Activated naive CD4-positive, alpha-beta T cell treated with anti-CD3 and anti-CD28 coated beads, Interleukin-2, amount 50 U/mL, for 72 hours (primary cell): ENCODE data around the gene IQGAP3. TPM values are rescaled to one million over a fixed set of nuclear protein-coding genes. Genes with fewer than 3 reads are reported as not detected.
"Not testable (repeated sequence)": the region's sequence is repeated elsewhere in the genome, so short reads cannot be mapped to it uniquely, and the experiment has no call there.

Experiments
- ATAC-seq, 2 donors: fragments of 150-1000 bp; cut with Tn5 transposase; 2 replicates each; pipeline ENCODE4 v1.10.0; 2021; ENCODE audit warnings: mild to moderate bottlenecking in 2 of 2, moderate library complexity in 2 of 2
- DNase-seq, 2 donors: peaks; one replicate each; pipeline ENCODE4 v3.0.0; 2021 to 2022; ENCODE audit warnings: low spot score in 2 of 2
- H3K27ac Mint-ChIP-seq, 2 donors: one replicate each; pipeline ENCODE4 v1.8.0; 2022; ENCODE audit warnings: mild to moderate bottlenecking in 2 of 2, mixed read lengths in 2 of 2
- H3K36me3 Mint-ChIP-seq, 2 donors: one replicate each; pipeline ENCODE4 v1.8.0; 2022; ENCODE audit warnings: mixed read lengths in 2 of 2
- H3K9me3 Mint-ChIP-seq, 2 donors: one replicate each; pipeline ENCODE4 v1.8.0; 2022; ENCODE audit warnings: mixed read lengths in 2 of 2
- total RNA-seq, 2 donors: library from RNA; stranded (reverse); gene quantifications; one replicate each; pipeline ENCODE4 v1.2.3, GENCODE V29; 2022

The IQGAP3 gene
- total RNA-seq, 2 donors from 2014 or later: 5.1 to 30.5 TPM

DNA sequence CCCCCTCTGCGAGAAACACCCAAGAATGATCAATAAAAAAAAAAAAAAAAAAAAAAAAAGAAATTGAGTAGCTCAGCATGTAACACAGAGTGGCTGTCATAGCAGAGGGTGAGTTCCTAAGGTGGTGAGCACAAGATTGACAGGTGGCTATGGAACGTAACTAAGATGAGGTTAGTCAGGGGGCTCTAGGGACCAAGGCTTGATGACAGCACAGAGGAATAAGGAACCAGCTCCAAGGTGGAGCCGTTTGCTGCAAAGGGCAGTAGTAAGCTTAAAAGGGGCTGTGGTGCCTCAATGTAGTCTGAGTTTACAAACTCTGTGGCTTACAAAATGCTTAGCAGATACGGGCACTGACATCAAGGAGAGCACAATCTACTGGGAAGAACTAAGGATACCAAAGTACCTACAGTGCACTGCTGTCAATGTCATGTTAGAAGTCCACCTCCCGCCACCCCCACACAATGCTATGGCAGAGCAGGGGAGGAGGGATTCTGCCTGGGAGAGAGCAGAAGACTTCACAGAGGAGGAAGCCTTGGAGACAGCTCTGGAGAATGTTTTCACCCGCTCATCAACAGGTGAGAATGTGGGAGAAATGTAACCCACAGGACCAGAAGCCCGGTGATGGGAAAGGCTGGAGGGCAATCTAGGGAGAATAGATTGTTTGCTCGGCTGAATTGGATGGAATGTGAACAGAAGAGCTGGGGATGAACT, 13.1 kb downstream of the IQGAP3 start:
- Mint-ChIP-seq H3K27ac (peak overlapping the region; percentile 10 to 13), H3K9me3 (no peaks in the 10 kb centered on the region)

DNA sequence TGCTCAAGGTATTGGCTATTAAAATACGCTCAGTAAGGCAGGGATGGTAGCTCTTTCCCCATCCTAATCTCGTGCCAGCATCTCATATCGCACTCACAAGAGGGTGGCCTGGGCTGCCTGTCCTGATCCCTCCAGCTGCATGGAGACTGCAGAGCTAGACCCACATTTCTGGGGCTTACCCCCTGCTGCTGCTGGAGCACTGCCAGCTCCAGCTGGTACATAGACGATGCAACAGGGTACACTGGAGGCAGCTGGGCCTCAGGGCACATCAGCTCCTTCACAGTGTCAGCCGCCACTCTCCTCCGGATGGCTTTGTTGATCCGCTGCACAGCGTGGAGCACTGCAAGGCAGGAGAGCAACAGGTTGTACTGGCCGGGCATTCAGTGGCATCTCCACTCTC, 16.0 kb downstream of the IQGAP3 start:
- no peak overlapping the region for H3K27ac Mint-ChIP-seq
- DNase-seq: no peak
- no peaks in the 10 kb centered on the region for H3K9me3 Mint-ChIP-seq
- peaks cover 0 to 10% of the 10 kb centered on the region in 2 donors for H3K36me3 Mint-ChIP-seq
- no peak for ATAC-seq

More for the DNA sequence above, 13.1 kb downstream of the IQGAP3 start:
- DNase-seq: no peak
- peaks cover 0 to 12% of the 10 kb centered on the region in 2 donors for H3K36me3 Mint-ChIP-seq
- no peak for ATAC-seq

DNA sequence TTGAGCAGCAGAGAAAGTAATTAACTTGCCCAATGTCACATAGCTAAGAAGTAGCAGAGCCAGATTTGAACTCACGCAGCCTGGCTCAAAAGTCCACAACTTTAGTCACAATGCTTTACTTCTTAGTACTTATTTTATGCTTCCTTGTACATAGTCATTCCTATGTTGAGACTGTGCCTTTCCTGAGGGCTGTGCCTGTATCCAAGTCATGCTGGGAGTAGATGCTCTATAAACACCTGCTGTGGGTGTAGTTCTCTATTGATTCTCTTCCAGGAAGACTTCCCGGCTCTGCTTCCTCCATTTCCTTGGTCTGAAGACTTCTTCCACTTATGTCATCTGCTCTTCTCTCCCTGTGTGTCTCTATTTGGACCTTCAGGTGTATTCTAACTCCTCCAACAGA, 16.6 kb downstream of the IQGAP3 start:
- Mint-ChIP-seq H3K36me3 (peaks cover 0 to 10% of the 10 kb centered on the region in 2 donors), H3K27ac (no peak overlapping the region), H3K9me3 (no peaks in the 10 kb centered on the region)
- DNase-seq: no peak
- ATAC-seq: no peak

DNA sequence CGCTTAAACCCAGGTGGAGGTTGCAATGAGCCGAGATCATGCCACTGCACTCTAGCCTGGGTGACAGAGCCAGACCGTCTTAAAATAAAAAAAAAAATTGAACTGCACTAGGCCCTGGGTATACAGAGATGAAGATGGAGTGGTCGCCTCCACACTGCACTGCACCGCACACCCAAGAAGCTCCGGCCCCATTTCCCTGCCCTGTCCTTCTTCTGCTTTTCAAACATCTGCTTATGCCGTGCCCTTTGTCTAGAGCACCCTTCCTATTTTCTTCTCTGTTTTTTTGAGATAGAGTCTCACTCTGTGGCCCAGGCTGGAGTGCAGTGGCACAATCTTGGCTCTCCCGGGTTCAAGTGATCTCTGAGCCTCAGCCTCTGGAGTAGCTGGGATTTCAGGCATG, 17.4 kb downstream of the IQGAP3 start:
- Mint-ChIP-seq H3K36me3 (peaks cover 0 to 10% of the 10 kb centered on the region in 2 donors), H3K27ac (no peak overlapping the region), H3K9me3 (no peaks in the 10 kb centered on the region)
- DNase-seq (no peak), ATAC-seq (no peak)

DNA sequence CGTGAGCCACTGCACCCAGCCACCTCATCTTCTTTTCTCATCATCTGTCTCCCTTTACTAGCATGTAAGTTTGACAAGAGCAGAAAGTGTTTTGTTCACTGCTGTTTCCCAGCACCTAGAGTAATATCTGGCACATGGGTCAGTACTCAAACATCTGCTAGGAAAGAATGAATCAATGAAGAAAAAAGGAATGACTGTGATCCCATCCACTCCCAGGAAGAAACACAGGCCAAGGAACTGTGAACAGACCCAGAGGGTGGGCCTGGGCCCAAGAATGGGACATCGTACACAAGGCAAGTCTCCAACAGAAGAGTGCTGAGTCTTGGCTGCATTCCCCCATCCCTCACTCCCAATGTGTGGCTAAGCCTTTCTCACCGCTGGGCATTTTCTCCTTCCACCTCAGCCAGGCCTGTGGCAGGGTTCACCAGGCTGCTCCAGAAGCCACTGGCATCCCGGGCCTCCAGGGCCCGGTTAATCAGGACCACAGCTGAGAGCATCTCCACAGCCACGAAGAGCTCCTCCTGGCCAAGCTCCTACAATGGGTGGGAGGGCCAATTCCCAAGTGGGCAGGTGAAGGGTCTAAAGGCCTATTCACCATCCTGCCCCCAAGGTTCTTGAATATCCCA, 18.4 kb downstream of the IQGAP3 start:
- Mint-ChIP-seq H3K27ac (no peak overlapping the region), H3K36me3 (peaks cover 0 to 10% of the 10 kb centered on the region in 2 donors), H3K9me3 (no peaks in the 10 kb centered on the region)
- ATAC-seq (no peak), DNase-seq (no peak)

DNA sequence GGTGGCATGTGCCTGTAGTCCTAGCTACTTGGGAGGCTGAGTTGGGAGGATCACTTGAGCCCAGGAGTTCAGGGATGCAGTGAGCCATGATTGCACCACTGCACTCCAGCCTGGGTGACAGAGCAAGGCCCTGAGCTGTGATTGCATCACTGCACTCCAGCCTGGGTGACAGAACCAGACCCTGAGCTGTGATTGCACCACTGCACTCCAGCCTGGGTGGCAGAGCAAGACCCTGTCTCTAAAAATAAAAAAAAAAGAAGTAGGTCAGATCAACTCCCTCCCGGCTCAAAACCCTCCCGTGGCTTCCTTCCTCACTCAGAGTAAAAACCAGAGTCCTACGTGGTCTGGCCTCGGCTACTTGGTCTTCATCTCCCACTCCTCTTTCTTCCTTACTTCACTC, 19.4 kb downstream of the IQGAP3 start:
- DNase-seq, H3K9me3 Mint-ChIP-seq, H3K27ac Mint-ChIP-seq, ATAC-seq: not testable (repeated sequence)
- H3K36me3 Mint-ChIP-seq: peaks cover 0 to 10% of the 10 kb centered on the region in 2 donors

- ATAC-seq (no peak), DNase-seq (no peak)
- no peak overlapping the region for H3K27ac Mint-ChIP-seq
- no peaks in the 10 kb centered on the region for H3K9me3 Mint-ChIP-seq
- H3K36me3 Mint-ChIP-seq: peaks cover 0 to 10% of the 10 kb centered on the region in 2 donors
Measured at GRCh38 chr1:156552518-156552917, 19.8 kb downstream of the IQGAP3 start.

- Mint-ChIP-seq H3K27ac (no peak overlapping the region), H3K9me3 (no peaks in the 10 kb centered on the region), H3K36me3 (peaks cover 0 to 10% of the 10 kb centered on the region in 2 donors)
- ATAC-seq: peak in 1 of 2 donors; percentile 43
- no peak for DNase-seq
Measured at GRCh38 chr1:156551869-156552268, 20.5 kb downstream of the IQGAP3 start.

DNA sequence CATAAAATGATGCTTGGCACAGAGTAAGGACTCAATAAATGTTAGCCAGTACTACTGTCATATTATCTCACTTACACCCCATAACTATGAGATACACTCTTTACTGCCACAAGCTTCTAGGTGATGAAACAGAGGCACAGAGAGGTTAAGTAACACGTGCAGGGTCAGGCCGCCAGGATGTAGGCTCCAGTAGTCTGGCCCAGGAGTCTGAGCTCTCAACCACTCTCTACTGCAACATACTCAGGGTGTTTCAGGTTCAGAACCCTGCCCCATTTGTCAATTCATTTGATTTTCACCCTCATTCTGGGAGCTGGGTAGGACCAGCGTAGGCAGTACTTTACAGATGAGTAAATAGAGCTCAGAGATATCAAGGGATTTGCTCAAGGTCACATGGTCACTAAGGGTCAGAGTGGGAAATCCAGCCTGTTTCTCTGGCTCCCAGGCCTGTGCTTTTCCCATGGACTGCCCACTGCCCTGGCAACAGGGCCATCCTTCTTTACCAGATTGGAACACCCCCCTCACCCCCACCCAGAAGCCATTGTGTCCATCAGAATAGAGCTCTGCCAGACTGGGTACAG, 21.2 kb downstream of the IQGAP3 start:
- no peak for ATAC-seq
- Mint-ChIP-seq H3K36me3 (peaks cover 0 to 10% of the 10 kb centered on the region in 2 donors), H3K27ac (no peak overlapping the region)

GRCh38 chr1:156550346-156550745, 22.0 kb downstream of the IQGAP3 start:
- no peak for DNase-seq
- peaks cover 0 to 10% of the 10 kb centered on the region in 2 donors for H3K36me3 Mint-ChIP-seq
- H3K9me3 Mint-ChIP-seq: no peaks in the 10 kb centered on the region
- H3K27ac Mint-ChIP-seq: no peak overlapping the region
- ATAC-seq: no peak

More for the DNA sequence above, 21.2 kb downstream of the IQGAP3 start:
- H3K9me3 Mint-ChIP-seq: no peaks in the 10 kb centered on the region
- DNase-seq: no peak

DNA sequence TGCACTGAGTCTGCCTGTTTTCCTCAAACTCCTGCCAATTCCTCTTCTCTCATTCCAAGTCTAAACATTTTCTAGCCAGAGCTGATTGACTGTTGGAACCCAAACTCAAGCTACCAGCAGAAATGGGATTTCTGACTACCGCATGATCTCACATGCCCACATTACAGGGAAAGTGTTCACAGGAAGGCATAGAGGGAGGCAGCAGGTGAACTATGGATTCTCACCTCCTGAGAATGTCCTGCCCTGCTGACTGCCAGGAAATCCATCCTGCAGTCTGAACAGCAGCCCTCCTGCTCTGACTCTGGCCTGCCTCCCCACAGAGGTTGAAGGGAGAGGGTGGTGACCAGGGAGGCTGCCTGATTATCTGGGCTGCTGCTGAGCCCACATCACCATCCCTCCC, 22.5 kb downstream of the IQGAP3 start:
- DNase-seq: no peak
- Mint-ChIP-seq H3K36me3 (peaks cover 0 to 10% of the 10 kb centered on the region in 2 donors), H3K27ac (no peak overlapping the region), H3K9me3 (no peaks in the 10 kb centered on the region)
- no peak for ATAC-seq

GRCh38 chr1:156549390-156549789, 23.0 kb downstream of the IQGAP3 start:
- Mint-ChIP-seq H3K9me3 (no peaks in the 10 kb centered on the region), H3K36me3 (peaks cover 0 to 10% of the 10 kb centered on the region in 2 donors)

GRCh38 chr1:156547982-156548381, 24.4 kb downstream of the IQGAP3 start:
- no peak overlapping the region for H3K27ac Mint-ChIP-seq
- no peaks in the 10 kb centered on the region for H3K36me3 Mint-ChIP-seq
- DNase-seq (no peak), ATAC-seq (no peak)
- no peaks in the 10 kb centered on the region for H3K9me3 Mint-ChIP-seq

More at GRCh38 chr1:156549390-156549789, 23.0 kb downstream of the IQGAP3 start:
- H3K27ac Mint-ChIP-seq: no peak overlapping the region
- ATAC-seq (no peak), DNase-seq (no peak)

GRCh38 chr1:156547434-156547833, 24.9 kb downstream of the IQGAP3 start:
- ATAC-seq: no peak
- DNase-seq: no peak
- Mint-ChIP-seq H3K36me3 (no peaks in the 10 kb centered on the region), H3K9me3 (no peaks in the 10 kb centered on the region), H3K27ac (no peak overlapping the region)

DNA sequence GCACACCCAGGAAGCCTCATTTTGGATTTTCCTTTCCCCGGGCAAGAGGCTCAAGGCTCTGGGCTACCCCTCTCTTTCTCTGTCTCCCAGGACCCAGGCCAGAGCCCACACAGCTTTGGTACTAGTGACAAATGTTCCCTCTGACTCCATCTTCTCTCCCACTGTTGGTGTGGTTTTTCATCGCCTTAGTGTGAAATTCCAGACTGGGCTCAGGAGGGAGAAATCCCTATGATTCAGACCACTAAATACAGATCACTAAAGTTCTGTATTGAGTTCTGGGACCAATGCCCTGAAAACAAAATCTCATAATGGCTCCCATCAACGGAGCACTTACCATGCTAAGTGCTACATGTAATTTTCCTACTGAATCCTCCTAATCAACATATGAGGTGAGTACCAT, 26.1 kb downstream of the IQGAP3 start:
- no peak for ATAC-seq
- H3K9me3 Mint-ChIP-seq: no peaks in the 10 kb centered on the region
- H3K27ac Mint-ChIP-seq: no peak overlapping the region
- no peaks in the 10 kb centered on the region for H3K36me3 Mint-ChIP-seq
- DNase-seq: no peak

- no peak for ATAC-seq
- H3K9me3 Mint-ChIP-seq: no peaks in the 10 kb centered on the region
- no peak for DNase-seq
- H3K36me3 Mint-ChIP-seq: no peaks in the 10 kb centered on the region
- H3K27ac Mint-ChIP-seq: no peak overlapping the region
Measured at GRCh38 chr1:156544592-156545102, 27.7 kb downstream of the IQGAP3 start.

DNA sequence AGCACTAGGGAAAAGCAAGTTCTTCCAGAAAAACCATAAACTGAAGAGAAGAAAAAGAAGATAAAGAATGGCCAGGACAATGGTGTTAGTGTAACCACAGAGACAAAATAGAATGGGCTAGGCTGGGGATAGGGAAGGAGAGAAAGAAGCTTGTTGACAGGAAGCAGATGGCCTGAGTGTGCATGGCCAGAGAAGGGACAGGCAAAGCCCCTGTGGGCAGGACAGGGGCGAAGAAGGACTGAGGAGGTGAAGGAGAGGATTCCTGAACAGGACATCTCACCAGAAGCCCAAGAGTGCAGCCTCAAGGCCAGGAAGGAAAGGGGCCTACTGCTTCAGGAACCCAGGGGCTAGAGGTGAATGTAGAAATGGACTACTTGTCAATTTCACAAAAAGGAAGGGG, 29.3 kb downstream of the IQGAP3 start:
- Mint-ChIP-seq H3K27ac (no peak overlapping the region), H3K36me3 (peaks cover 0 to 11% of the 10 kb centered on the region in 2 donors), H3K9me3 (no peaks in the 10 kb centered on the region)
- ATAC-seq (no peak), DNase-seq (no peak)
